ENCODE data around the gene FADS1.

Gene FADS1

DNA sequence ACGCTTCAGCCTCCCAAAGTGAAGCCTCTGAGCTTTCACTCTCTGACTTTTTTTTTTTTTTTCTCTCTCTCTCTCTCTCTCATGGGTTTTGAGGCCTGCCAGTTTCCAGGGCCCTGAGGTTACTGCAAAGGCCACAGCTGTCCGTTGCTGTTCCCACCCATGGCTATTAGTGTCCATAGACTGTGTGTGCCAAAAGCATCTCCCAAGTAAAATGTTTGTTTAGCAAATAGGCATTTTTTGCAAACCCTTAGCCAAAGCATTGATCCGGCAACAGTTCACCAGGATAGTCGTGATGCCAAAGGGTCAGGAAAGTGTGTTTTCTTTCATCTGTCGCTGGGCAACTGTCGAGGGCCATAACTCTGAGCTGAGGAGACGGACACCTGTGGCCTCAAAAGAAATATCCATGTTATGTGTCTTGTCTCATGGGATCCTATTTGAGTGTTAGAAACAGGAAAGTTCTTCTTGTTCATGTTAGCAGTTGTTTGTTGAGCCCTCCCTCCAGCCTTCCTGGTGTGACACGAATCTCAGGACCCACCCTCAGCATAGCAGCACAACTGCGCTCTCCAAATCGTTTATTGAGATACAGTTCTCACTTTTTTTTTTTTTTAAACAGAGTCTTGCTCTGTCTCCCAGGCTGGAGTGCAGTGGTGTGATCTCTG is 29.7 kb upstream of the FADS1 start:
- DNase-seq (ENCODE audit: low read depth), result no peak

DNA sequence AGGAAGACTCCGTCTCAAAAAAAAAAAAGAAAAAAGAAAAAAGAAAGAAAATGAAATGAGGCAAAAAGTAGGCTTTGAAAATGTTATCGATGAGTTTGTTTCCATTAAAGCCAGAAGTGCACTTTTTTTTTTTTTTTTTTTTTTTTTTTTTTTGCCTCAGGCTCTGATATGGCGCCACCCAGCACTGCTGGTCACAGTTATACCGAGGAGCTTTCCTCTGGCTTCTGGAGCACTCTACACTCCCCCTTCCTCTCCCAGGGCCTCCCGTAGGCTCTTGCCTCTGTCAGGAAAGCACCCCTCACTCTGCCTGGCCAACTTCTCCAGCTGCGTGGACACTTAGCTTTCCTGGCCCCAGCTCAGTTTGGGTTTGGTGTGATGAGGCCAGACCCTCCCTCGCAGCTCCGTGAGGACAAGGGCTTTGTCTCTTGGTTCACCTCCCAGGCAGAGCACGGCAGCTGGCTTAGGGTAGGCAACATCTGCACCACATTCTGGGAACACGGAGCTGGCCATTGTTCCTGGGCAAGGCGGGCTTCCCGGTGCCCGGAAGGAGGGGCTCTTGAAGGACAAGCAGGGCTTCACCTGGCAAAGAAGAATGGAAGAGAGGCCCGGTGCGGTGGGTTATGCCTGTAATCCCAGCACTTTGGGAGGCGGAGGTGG is 28.2 kb upstream of the FADS1 start:
- no peak for DNase-seq (ENCODE audit: low read depth)

DNA sequence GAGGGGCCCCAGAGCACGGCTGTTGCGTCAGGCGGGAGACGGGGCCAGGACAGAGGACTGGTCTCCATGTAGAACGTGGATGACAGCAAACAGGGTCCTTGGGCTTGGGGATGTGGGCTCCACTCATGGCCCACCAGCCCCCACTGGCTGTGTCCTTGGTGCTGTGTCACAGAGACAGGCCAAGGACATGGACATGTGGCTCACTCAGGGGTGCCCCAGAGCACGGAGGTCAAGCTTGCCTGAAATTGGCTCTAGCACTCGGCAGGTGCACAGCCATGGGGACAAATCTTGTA is 25.7 kb upstream of the FADS1 start:
- DNase-seq (ENCODE audit: low read depth), result no peak

DNA sequence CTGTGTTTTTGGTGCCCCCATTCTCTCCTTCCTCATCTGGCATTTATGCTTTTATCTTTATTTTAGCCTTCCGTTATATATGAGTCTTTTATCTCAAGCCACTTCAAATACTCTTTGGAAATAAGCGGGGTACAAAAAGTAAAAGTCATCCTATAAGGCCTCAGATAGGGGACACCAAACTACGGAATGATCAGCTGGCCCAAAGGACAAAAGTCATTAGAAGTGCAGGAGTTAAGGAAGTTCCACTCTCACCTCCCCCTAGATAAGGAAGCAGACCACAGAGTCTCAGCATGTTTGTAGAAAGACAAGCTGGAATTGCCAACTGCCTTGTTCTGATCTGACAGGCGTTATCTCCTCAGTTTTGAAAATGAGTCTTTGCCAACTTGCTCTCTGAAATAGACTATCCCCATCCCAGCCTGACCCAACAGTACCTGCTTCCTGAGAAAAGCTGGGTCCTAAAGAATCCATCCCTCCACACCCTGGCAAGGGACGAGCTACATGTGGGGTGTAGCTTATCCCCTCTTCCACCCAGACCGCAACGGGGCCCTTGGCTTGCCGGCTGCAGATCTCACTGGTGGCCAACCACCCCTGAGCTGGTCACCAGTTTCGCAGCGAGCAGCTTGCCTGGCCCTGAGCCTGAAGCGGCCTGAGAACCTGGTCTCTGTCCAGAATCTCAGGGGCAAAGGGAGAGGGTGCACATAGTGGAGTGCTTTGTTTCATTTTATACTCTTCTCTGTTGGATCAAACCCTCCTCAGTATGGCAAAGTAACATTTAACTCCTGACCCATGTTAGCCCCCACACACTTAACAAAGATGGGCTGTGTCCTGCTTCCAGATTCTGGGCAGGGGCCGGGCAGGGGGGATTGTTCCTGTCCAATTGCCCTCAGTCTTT is 25.1 kb upstream of the FADS1 start:
- no peak for DNase-seq (ENCODE audit: low read depth)

DNA sequence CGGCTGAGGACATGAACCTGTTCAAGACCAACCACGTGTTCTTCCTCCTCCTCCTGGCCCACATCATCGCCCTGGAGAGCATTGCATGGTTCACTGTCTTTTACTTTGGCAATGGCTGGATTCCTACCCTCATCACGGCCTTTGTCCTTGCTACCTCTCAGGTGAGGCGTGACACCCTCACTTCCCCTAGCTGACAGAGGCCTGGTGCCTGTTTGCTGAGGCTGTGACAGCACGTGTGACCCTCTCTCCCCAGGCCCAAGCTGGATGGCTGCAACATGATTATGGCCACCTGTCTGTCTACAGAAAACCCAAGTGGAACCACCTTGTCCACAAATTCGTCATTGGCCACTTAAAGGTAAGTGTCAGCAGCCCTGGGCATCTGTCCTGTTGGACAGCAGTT is 23.6 kb upstream of the FADS1 start:
- no peak for DNase-seq (ENCODE audit: low read depth)

DNA sequence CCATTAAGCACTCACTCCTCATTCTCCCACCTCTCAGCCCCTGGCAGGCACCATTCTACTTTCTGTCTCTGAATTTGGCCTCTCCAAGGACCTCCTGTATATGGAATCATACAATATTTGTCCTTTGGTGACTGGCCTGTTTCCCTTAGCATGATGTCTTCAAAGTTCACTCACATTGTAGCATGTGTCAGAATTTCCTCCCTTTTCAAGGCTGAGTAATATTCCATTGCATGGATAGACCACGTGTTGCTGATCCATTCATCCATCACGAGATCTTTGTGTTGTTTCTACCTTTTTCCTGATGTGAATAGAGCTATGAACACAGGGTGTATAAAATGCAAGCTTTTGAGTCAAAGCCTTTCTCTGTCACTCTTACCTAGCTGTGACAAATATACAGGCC is 22.9 kb upstream of the FADS1 start:
- no peak for DNase-seq (ENCODE audit: low read depth)

DNA sequence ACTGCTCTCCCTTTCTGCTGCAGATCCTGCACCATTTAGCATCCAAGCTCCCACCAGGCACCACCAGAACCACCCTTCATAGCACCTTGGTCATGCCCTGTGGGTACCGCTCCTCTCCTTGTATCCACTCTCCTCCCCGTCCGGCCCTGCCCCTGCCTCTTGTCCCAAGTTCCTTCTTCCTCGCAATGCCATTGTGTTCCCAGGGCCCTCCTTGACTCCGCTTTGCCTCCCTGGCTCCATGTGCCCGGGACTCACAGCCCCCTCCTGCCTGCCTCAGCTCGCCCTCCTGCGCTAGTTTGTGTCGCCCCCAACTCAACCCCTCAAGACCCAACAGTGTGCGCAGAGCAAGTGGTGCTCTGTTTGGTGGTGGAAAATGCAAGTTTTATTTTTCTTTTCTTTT is 22.1 kb upstream of the FADS1 start:
- DNase-seq (ENCODE audit: low read depth), result no peak

DNA sequence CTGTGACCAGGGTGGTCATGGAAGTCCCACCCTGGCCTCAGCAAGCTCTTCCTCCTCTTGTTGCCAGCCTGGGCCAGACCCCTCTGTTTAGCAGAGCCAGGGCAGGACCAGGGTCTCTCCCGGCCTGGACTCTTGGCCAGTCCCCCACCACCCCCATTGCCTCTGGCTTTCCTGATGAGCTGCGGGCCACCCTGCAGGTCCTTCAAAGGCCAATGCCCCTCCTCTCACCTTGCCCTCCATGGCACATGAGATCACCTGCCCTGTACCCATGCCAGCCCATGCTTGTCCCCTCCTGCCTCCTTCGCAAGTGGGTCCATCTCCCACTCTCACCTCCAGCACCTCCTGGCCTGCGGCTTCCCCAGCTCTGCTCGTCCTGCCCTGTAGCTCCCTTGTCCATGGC is 21.7 kb upstream of the FADS1 start:
- no peak for DNase-seq (ENCODE audit: low read depth)

DNA sequence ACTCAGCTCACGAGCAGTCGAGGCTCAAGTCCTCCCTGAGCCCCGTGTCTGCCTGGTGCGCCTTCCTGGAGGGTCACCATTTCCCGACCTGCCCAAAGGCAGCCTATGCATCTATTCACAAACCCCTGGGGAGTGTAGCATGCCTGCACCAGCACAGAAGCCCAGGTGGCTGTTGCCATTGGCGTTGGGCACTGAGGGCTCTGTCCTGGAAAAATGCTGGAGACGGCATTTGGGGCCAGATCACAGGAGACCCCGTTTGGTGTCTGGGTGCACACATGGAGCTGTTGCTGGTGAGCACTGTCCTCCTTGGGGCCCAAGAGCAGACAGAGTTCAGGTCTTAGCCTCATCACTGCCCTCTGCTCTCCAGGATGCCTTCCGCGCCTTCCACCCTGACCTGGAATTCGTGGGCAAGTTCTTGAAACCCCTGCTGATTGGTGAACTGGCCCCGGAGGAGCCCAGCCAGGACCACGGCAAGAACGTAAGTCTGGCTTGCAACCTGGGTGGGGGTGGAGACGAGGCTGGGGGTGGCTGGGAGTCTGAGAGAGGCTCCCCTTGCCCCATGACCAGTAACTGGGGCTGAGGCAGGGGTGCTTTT is 20.7 kb upstream of the FADS1 start:
- no peak for DNase-seq (ENCODE audit: low read depth)

DNA sequence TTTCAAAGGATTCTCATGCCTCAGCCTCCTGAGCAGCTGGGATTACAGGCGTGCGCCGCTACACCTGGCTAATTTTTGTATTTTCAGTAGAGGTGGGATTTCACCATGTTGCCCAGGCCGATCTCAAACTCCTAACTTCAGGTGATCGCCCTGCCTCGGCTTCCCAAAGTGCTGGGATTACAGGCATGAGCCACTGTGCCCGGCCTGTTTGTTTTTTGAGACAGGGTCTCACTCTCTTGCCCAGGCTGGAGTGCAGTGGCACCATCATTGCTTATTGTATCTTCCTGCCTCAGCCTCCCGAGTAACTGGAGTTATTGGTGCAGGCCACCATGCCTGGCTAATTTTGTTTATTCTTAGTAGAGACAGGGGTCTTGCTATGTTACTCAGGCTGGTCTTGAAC is 19.4 kb upstream of the FADS1 start:
- DNase-seq (ENCODE audit: low read depth), result no peak

DNA sequence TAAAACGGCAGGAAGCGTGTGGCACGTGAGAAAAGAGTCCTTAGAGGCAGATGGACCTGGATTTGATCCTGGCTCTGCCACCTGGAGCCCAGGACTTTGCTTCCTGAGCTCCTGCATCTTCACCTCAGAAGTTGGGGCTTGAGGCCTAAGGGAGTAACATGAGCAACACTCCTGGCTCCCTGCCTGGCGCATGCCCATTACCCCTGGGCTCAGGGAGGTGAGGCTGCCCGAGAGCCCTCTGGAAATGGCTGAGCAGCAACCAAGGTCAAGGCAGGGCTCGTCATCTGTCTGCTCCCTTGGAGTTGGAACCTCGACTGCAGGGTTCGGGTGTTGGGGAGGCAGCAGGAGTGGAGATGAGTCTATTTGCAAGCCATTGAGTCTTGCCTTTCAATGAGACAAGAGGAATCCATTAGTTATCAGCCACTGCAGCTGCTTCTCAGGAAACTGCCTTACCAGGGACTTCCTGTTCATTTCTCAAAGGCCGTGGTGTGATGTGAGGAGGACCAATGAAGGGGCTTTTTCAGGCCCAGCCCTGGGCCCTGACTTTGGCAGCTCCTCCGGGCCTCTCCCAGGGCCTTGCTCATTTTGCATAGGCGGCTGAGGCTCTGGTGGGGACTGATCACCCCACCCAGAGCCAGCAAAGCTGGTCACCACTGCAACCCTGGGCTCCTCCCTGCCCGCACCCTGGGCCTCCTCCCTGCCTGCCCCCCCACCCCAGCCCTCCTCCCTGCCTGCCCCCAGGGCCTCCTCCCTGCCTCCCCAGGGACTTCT is 17.7 kb upstream of the FADS1 start:
- no peak for DNase-seq (ENCODE audit: low read depth)

DNA sequence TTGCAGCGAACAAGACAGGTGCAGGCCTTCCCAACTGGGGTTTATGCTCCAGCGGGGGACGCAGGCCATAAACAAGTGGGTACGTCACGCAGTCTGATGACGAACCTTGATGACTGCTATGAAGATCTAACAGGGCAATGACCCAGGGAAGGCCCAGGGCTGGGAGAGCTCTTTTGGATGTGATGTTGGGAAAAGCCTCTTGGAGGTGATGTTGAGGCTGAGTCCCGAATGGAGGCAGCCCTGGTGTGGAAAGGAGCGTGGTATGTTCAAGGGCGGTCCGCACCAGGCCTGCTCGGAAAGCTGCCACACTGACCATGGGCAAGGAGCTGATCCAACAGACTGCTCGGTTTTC is 17.1 kb upstream of the FADS1 start:
- DNase-seq (ENCODE audit: low read depth), result no peak

DNA sequence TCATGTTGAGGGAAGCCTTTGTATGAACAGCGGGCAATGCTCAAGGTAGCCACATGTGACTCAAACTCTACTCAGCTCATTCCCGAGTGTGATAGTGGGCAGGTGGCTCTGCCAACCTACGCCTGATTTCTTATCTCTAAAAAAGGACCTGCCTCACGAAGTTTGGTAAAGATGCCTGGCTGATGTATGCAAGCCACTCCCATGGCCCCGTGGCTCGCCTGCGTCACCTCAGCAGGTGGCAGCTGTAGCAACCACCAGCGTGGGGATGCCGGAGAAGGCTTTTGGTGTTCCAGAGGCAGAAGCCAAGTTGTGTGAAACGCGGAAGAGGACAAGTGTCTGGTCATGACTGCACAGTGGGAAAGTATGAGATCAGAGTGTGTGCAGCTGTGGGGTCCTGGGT is 16.7 kb upstream of the FADS1 start:
- DNase-seq (ENCODE audit: low read depth), result no peak

DNA sequence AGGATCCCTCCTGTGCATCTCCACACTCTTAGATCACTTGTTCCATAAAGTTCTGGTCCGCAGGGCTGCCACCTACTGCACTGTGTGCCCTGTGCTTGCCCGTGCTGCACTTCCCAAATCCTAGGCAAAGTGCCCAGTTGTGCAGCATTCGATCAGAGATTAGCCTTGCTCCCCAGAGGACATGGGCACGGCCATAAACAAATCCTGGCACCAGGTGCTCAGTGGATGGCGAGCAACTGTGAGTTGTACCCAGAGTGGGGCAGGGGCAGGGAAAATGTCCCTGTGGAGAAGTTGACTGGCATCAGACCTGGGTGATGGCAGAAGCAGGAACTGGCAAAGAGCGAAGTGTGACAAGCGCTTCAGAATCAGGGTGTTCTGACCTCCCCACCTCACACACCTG is 16.0 kb upstream of the FADS1 start:
- DNase-seq (ENCODE audit: low read depth), result no peak

DNA sequence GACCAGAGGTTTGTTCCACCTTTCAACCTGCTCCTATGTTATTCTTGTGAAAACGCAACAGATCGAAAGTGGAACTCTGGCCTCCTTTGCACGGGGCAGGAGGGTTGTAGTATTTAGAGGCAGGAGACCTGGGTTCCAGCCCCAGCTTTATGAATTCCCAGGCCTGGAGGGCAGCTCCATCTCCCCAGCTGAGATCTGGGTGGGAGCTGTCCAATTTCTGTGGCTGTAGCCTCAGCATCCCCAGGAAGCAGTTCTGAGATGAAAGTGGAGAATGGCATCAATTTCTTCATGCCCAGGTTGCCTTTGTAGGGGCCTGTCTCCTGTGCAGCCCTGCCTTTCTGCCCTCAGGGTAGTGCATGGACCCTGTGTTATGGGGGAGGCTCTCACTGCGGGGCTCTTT is 15.4 kb upstream of the FADS1 start:
- DNase-seq (ENCODE audit: low read depth), result no peak

DNA sequence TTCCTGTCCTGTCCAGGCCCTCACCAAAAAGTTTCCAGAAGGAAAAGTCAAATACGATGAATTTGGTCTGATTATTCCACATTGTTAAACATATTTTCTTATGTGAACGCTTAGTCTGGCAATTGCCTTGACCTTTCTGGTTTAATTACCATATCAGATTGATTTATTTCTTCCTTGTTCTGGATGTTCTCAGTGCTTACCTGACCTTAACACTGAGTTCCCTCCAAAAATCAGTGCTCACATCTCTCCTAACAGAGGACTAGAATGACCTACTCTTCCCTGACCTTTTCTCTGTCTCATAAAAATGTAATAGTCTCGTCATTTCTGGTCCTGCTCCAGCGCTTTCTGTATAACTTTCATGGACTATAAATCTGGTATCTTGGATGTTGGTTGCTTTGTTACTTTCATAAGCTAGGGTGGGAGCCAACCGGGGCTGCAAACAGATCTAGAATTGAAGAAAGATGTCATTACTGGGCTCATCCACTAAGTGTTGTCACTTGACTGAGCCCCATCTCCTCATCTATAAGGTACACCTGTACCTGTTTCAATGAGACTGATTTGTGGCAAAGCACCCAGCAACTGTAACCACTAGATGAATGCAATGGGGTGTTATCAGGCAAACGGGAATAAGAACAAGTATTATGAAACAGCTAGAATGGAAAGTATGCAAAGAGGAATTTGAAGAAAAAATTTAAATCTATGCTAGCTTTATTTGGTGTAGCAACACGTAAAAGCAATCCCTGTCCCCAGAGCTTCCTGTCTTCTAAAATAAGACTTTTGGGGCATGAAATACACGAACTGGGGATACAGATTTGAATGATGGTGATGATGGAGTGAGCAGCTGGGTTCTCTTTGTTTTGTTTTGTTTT is 13.7 kb upstream of the FADS1 start:
- no peak for DNase-seq (ENCODE audit: low read depth)

DNA sequence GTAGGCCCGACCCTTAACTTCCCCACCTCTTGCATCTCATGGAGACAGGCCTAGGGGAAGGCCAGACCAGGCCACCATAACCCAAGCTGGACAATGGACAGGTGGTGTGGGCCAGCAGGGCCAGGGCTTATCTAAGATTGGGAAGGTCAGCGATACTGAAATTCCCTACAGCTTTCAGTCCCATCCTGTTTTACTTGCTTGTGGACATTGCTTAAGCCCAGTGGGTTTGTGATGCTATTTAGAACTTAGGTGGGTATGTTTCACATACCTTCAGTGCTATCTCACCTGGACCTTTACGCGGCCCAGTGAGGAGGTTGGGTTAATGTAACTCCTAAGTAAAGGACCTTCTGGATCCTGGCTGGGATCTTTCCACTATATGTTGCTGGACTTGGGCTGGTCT is 13.0 kb upstream of the FADS1 start:
- no peak for DNase-seq (ENCODE audit: low read depth)

DNA sequence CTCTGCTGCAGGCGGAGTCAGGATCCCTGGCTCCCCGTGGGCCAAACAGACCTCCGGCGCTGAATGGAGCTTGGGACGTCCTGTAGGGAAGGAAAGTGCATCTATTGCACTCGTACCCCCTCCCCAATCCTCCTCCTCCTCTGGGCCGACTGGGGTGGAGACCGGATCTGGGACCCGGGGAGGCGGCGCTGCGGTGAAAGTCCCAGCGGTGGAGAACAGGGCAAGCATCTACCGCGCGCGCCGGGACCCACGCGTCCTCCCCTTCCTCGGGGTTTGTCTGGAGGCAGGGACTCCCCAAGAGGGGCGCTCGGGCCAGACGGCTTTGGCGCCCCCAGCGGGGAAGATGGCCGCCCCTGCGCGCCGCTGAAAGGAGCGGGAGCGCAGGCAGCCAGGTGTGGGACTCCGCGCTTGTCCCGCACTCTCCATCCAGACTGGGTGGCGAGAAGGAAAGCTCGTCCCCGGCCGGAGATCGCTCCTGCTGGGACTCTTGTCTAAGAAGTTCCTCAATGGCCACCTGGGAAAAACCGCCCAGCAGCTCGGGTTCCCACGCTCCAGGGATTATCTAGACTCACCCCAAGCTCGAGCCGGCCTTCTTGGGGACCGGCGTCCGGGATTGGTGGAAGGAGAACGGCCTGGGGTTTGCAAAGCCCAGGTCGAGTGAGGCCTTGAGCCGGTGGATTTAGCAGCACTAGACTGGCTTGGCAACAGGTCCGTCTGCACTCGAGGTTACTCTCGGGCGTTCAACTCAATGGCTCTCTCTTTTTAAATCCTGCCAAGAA is 12.0 kb upstream of the FADS1 start:
- no peak for DNase-seq (ENCODE audit: low read depth)

DNA sequence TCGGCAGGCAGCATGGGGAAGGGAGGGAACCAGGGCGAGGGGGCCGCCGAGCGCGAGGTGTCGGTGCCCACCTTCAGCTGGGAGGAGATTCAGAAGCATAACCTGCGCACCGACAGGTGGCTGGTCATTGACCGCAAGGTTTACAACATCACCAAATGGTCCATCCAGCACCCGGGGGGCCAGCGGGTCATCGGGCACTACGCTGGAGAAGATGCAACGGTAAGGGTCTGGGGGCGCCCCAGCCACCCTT is 11.5 kb upstream of the FADS1 start:
- DNase-seq (ENCODE audit: low read depth), result no peak

DNA sequence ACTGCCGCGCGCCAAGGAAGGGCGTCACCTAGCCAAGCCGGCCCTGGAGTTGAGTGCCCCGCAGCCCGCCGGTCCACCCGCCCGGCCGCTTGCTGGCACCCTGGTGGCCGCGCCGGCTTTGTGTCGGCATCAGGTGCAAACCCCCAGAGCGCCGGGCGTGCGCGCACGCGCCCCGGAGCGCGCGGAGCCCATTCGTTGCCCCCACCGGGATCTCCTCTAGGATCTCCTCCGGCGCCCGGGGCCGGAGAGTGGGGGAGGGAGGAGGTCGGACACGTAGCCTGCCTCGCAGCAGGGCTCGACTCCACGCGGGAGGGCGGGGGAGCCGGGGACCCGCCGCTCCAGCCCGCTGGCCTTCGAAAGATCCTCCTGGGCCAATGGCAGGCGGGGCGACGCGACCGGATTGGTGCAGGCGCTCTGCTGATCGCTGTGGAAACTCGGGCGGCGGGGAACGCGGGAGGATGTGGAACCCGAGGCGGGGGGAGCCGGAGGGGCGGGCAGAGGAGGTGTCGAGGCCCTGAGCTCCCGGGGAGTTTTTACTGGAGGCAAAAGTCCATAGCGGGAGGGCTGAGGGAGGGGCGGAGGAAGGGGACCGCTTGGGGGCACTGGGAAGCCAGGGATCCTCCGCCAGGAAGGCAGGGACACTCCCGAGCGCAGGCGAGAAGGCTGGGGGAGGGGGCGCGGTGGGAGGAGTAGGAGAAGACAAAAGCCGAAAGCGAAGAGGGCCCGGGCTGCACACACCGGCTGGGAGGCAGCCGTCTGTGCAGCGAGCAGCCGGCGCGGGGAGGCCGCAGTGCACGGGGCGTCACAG is 11.0 kb upstream of the FADS1 start, which contains the start of gene FADS2:
FADS2 (plus strand) TSS at position 730 of the 808 bp plus-strand sequence. CDS start 91 bp downstream, outside the sequence.
- peak; percentile 66 for DNase-seq (ENCODE audit: low read depth)

Data from GM04504 (cell line).